K562 (cell line): ENCODE data around the gene HTR3C. TPM values are rescaled to one million over a fixed set of nuclear protein-coding genes. Genes with fewer than 3 reads are reported as not detected.

Experiments used
- ATAC-seq: fragments of 200-7000 bp; cut with Tn5 transposase; 3 replicates; pipeline ENCODE4 v1.9.1; 2020; ENCODE audit warnings: moderate library complexity
- BruUV-seq: library from RNA; stranded (reverse); fragments of 400-500 nt; replicated peaks from 2 replicates; lab custom pipeline; 2021; lab: Mats Ljungman, UMichigan
- CTCF ChIA-PET: fragments of 300-600 bp; formaldehyde crosslinking; extraction: SDS; loops from one replicate; lab custom pipeline; 2021; ENCODE audit warnings: low intra/inter-chr PET ratio; lab: Yijun Ruan, JAX
- POLR2A ChIA-PET: fragments of 300-600, 350-650 bp; sonication (Branson Sonifier 250); formaldehyde crosslinking; extraction: SDS; loops from one replicate; lab custom pipeline; 2021; ENCODE audit warnings: antibody characterized with exemption, inconsistent platforms; lab: Yijun Ruan, JAX
- DNase-seq, 4 experiments: peaks; one replicate each; pipeline versions ENCODE4 v3.0.0 to v3.0.0-alpha.2; 2011 to 2018; ENCODE audit warnings: low spot score in 3 of 4, mixed read lengths in 3 of 4; ENCODE audit errors: extremely low read depth in 1 of 4
- FAIRE-seq: peaks from 2 replicates; lab custom pipeline; 2011; peaks lifted over from hg19 to GRCh38; lab: Jason Lieb, UNC
- H2AFZ ChIP-seq: 2 replicates; pipeline ENCODE4 v1.6.0; 2011; ENCODE audit warnings: low read depth, low read length, control low read depth, inconsistent platforms
- H3K27ac ChIP-seq: fragments of 200-600 bp; 3 replicates; pipeline ENCODE4 v1.8.0; 2011; ENCODE audit warnings: low read depth, mild to moderate bottlenecking, control low read depth, inconsistent platforms, low read length, moderate library complexity, mixed read lengths; ENCODE audit errors: extremely low read depth
- H3K27me3 ChIP-seq, 2 experiments: fragments of 300-600 bp in 1 of 2; 2 replicates in 1 of 2; 3 replicates in 1 of 2; pipeline versions ENCODE4 v1.6.0 to v1.8.0; 2011; ENCODE audit warnings: inconsistent platforms in 2 of 2, low read length in 2 of 2, mild to moderate bottlenecking in 1 of 2, mixed read lengths in 1 of 2, moderate library complexity in 1 of 2; ENCODE audit not compliant: control insufficient read depth in 2 of 2, insufficient read depth in 2 of 2
- H3K36me3 ChIP-seq: fragments of 300-600 bp; 3 replicates; pipeline ENCODE4 v1.8.0; 2011; ENCODE audit warnings: mild to moderate bottlenecking, low read length, inconsistent platforms; ENCODE audit not compliant: control insufficient read depth, insufficient read depth
- H3K4me1 ChIP-seq, 2 experiments: fragments of 200-600 bp in 1 of 2; replicated peaks in 1 of 2; 2 replicates in 1 of 2; 3 replicates in 1 of 2; pipeline versions ENCODE4 v1.5.1 to v1.8.0; 2011; ENCODE audit warnings: inconsistent platforms in 2 of 2, low read length in 2 of 2, mild to moderate bottlenecking in 1 of 2, mixed read lengths in 1 of 2, moderate library complexity in 1 of 2; ENCODE audit not compliant: control insufficient read depth in 2 of 2, insufficient read depth in 2 of 2
- H3K4me2 ChIP-seq: 2 replicates; pipeline ENCODE4 v1.6.1; 2011; ENCODE audit warnings: low read length, control low read depth, inconsistent platforms, mixed read lengths; ENCODE audit not compliant: insufficient read depth
- H3K4me3 ChIP-seq: fragments of 200-600 bp; sonication (generic), shearing (Covaris generic); 2 replicates; pipeline ENCODE4 v1.5.1; 2016; ENCODE audit warnings: control low read depth, inconsistent platforms
- H3K79me2 ChIP-seq: fragments of 200-600 bp; 3 replicates; pipeline ENCODE4 v1.8.0; 2011; ENCODE audit warnings: low read length, inconsistent platforms; ENCODE audit not compliant: control insufficient read depth, insufficient read depth
- H3K9ac ChIP-seq, 2 experiments: 2 replicates each; pipeline versions ENCODE4 v1.6.0 to v1.6.1; 2011; ENCODE audit warnings: low read depth in 2 of 2, low read length in 2 of 2, control low read depth in 1 of 2, inconsistent platforms in 1 of 2, mild to moderate bottlenecking in 1 of 2, mixed read lengths in 1 of 2; ENCODE audit not compliant: insufficient read depth in 1 of 2
- H3K9me1 ChIP-seq: one replicate; pipeline ENCODE4 v1.6.0; 2011; ENCODE audit warnings: inconsistent platforms, mild to moderate bottlenecking, low read length, moderate library complexity; ENCODE audit not compliant: control insufficient read depth, insufficient read depth
- H3K9me3 ChIP-seq: replicated peaks from 2 replicates; pipeline ENCODE4 v1.5.1; 2011; ENCODE audit warnings: low read depth, low read length, inconsistent platforms; ENCODE audit not compliant: control insufficient read depth, insufficient read depth
- H4K20me1 ChIP-seq: replicated peaks from 2 replicates; pipeline ENCODE4 v1.6.1; 2011; ENCODE audit warnings: low read length, inconsistent platforms, mixed read lengths; ENCODE audit not compliant: control insufficient read depth, insufficient read depth
- CEBPG ChIP-seq, 3 experiments: fragments of 200-800 bp in 1 of 3; sonication (Bioruptor generic) in 1 of 3; sonication (generic) in 1 of 3; formaldehyde crosslinking in 1 of 3; IDR thresholded peaks in 2 of 3; conservative IDR thresholded peaks in 1 of 3; 2 replicates each; pipeline versions ENCODE4 v1.6.1 to v1.8.0; 2016 to 2022; ENCODE audit warnings: missing compliant biosample characterization in 2 of 3, missing genetic modification characterization in 2 of 3, mild to moderate bottlenecking in 1 of 3, missing genetic modification reagents in 1 of 3
- CXXC5 ChIP-seq: fragments of 250-450 bp; sonication (Bioruptor Pico); IDR thresholded peaks from 2 replicates; pipeline ENCODE4 v1.8.0; 2022; ENCODE audit warnings: inconsistent platforms, mild to moderate bottlenecking, moderate library complexity
- ILK ChIP-seq: fragments of 450-650 bp; IDR thresholded peaks from 2 replicates; pipeline ENCODE4 v1.6.1; 2016; ENCODE audit warnings: missing genetic modification characterization, low read depth, mild to moderate bottlenecking, missing compliant biosample characterization, moderate library complexity, borderline replicate concordance
- KLF1 ChIP-seq: fragments of 450-650 bp; IDR thresholded peaks from 2 replicates; pipeline ENCODE4 v1.6.1; 2016; ENCODE audit warnings: missing genetic modification characterization, missing compliant biosample characterization
- MCM3 ChIP-seq: fragments of 450-650 bp; IDR thresholded peaks from 2 replicates; pipeline ENCODE4 v1.6.1; 2016
- NR2F6 ChIP-seq: fragments of 450-650 bp; formaldehyde crosslinking; IDR thresholded peaks from 2 replicates; pipeline ENCODE4 v1.4.0; 2020; ENCODE audit warnings: mild to moderate bottlenecking
- PATZ1 ChIP-seq: fragments of 250-450 bp; sonication (Bioruptor Pico); IDR thresholded peaks from 2 replicates; pipeline ENCODE4 v1.5.0; 2020; ENCODE audit warnings: mild to moderate bottlenecking, borderline replicate concordance
- RFX7 ChIP-seq: fragments of 250-450 bp; sonication (Bioruptor Pico); IDR thresholded peaks from 2 replicates; pipeline ENCODE4 v1.5.1; 2021; ENCODE audit warnings: mild to moderate bottlenecking
- SMAD1 ChIP-seq: fragments of 150-350 bp; IDR thresholded peaks from 2 replicates; pipeline ENCODE4 v1.6.1; 2014; ENCODE audit warnings: low read length, low read depth; ENCODE audit not compliant: partially characterized antibody
- STAT5A ChIP-seq: IDR thresholded peaks from 2 replicates; pipeline ENCODE4 v1.6.1; 2012; ENCODE audit warnings: low read length, inconsistent platforms, borderline replicate concordance
- ZBTB8A ChIP-seq: fragments of 450-650 bp; IDR thresholded peaks from 2 replicates; pipeline ENCODE4 v1.6.1; 2018; ENCODE audit warnings: mild to moderate bottlenecking, moderate library complexity; ENCODE audit not compliant: partially characterized antibody
- ZNF12 ChIP-seq: sonication (generic); formaldehyde crosslinking; IDR thresholded peaks from 2 replicates; pipeline ENCODE4 v1.4.0; 2020; ENCODE audit warnings: mild to moderate bottlenecking, missing genetic modification reagents
- WGBS: fragments of 100-300 bp; shearing (Covaris generic); methylation state at CpG from one replicate; pipeline ENCODE4 v1.1.6; 2016; ENCODE audit warnings: low coverage, mixed read lengths; ENCODE audit not compliant: insufficient coverage; ENCODE audit errors: missing lambda C conversion rate; 5-methylcytosine and 5-hydroxymethylcytosine counted together
- in situ Hi-C: fragments of 300-500 bp; cut with MboI; formaldehyde crosslinking; loops from 4 replicates; pipeline ENCODE4 v1.15.0; 2018; ENCODE audit warnings: inconsistent platforms, mixed read lengths
- intact Hi-C: fragments of 100-400 bp; cut with micrococcal nuclease; formaldehyde crosslinking; loops from 2 replicates; pipeline ENCODE4 v1.14.2; 2022
- polyA plus RNA-seq, 8 experiments: library from polyadenylated mRNA; depleted of rRNA in 4 of 8; stranded (reverse) in 5 of 8; unstranded in 3 of 8; fragments of >200 nt; fragmentation: Nextera tagmentation in 2 of 8; fragmentation: Illumina TruSeq in 1 of 8; extraction: Ambion mirVana in 2 of 8; extraction: Trizol in 1 of 8; gene quantifications; 2 replicates each; pipeline versions ENCODE4 v1.2.1 to v1.2.3, GENCODE V29; 2011 to 2014; ENCODE audit warnings: inconsistent platforms in 1 of 8, missing spikeins in 1 of 8
- total RNA-seq, 7 experiments: library from RNA; depleted of rRNA in 6 of 7; stranded (reverse); fragments of >200 nt in 6 of 7; fragmentation: Illumina TruSeq in 2 of 7; extraction: Trizol in 2 of 7; gene quantifications; 2 replicates each; pipeline versions ENCODE4 v1.2.1 to v1.2.3, GENCODE V29; 2011 to 2021; ENCODE audit warnings: low replicate concordance in 1 of 7
- TF ChIP-seq, protein P1 (sequence below): sonication (generic); formaldehyde crosslinking; IDR thresholded peaks from 2 replicates; pipeline ENCODE4 v1.8.0; 2022; ENCODE audit warnings: mild to moderate bottlenecking, missing genetic modification reagents, borderline replicate concordance
- TF ChIP-seq, protein P2 (sequence below): fragments of 450-650 bp; formaldehyde crosslinking; conservative IDR thresholded peaks from 2 replicates; pipeline ENCODE4 v1.4.0; 2022; ENCODE audit warnings: mild to moderate bottlenecking, missing genetic modification characterization

The HTR3C gene
- total and polyA plus RNA-seq, 9 of the 15 experiments (the other 6 are each of a cell fraction or from before 2014, with no cell fraction given): 0.04 to 0.06 TPM; not detected in 7

GRCh38 chr3:184022323-184022722 is 30.5 kb upstream of the HTR3C start:
- no peaks in the 10 kb centered on the region for H4K20me1 ChIP-seq
- in situ Hi-C loops (no loop called here), intact Hi-C loops (no loop called here)
- no peak overlapping the region for H3K4me2 ChIP-seq
- no peak overlapping the region for H3K27ac ChIP-seq
- POLR2A ChIA-PET: no interaction called here
- no peak overlapping the region for H3K9ac ChIP-seq
- no peaks in the 10 kb centered on the region for H3K9me1 ChIP-seq
- no TSS peak for BruUV-seq
- ATAC-seq (no peak), FAIRE-seq (no peak), DNase-seq (no peak)
- no peak overlapping the region for H2AFZ ChIP-seq
- no peaks in the 10 kb centered on the region for H3K27me3 ChIP-seq
- TF ChIP-seq RFX7 (CRISPR knock-in tag) (no peak), ZNF12 (CRISPR knock-in tag) (no peak), STAT5A (no peak), CXXC5 (CRISPR knock-in tag) (no peak), ZBTB8A (no peak), PATZ1 (CRISPR knock-in tag) (no peak), KLF1 (tag) (no peak), SMAD1 (no peak), MCM3 (no peak), ILK (tag) (no peak), NR2F6 (CRISPR knock-in tag) (no peak), CEBPG (CRISPR knock-in tag; IDR thresholded peaks at IDR 0.05) (no peak), CEBPG (tag; conservative IDR thresholded peaks at IDR 0.05 in 1 of 2, IDR thresholded peaks at IDR 0.05 in 1 of 2) (no peak)
- TF ChIP-seq, protein P1, sequence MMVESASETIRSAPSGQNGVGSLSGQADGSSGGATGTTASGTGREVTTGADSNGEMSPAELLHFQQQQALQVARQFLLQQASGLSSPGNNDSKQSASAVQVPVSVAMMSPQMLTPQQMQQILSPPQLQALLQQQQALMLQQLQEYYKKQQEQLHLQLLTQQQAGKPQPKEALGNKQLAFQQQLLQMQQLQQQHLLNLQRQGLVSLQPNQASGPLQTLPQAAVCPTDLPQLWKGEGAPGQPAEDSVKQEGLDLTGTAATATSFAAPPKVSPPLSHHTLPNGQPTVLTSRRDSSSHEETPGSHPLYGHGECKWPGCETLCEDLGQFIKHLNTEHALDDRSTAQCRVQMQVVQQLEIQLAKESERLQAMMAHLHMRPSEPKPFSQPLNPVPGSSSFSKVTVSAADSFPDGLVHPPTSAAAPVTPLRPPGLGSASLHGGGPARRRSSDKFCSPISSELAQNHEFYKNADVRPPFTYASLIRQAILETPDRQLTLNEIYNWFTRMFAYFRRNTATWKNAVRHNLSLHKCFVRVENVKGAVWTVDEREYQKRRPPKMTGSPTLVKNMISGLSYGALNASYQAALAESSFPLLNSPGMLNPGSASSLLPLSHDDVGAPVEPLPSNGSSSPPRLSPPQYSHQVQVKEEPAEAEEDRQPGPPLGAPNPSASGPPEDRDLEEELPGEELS (CRISPR knock-in tag): no peak
- TF ChIP-seq, protein P2, sequence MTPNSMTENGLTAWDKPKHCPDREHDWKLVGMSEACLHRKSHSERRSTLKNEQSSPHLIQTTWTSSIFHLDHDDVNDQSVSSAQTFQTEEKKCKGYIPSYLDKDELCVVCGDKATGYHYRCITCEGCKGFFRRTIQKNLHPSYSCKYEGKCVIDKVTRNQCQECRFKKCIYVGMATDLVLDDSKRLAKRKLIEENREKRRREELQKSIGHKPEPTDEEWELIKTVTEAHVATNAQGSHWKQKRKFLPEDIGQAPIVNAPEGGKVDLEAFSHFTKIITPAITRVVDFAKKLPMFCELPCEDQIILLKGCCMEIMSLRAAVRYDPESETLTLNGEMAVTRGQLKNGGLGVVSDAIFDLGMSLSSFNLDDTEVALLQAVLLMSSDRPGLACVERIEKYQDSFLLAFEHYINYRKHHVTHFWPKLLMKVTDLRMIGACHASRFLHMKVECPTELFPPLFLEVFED: no peak
- peaks cover 3 to 18% of the 10 kb centered on the region in 2 experiments; a peak in 4 of 5 replicates for H3K4me1 ChIP-seq
- no peak overlapping the region for H3K4me3 ChIP-seq
- CTCF ChIA-PET: no interaction called here
- no peaks in the 10 kb centered on the region for H3K9me3 ChIP-seq
- H3K36me3 ChIP-seq: no peaks in the 10 kb centered on the region
- WGBS: 95% methylated on average over 7 of the region's 7 CpGs
- H3K79me2 ChIP-seq: peaks cover 4% of the 10 kb centered on the region; the same call in 2 of the 3 replicates
